Muscle layer of colon (tissue), 2 donors: ENCODE results near the gene PNPT1.
"Not testable (repeated sequence)": the region's sequence is repeated elsewhere in the genome, so short reads cannot be mapped to it uniquely, and the experiment has no call there.

ENCODE experiments used
- H3K27ac ChIP-seq: one replicate; pipeline ENCODE4 v1.7.0; 2013; ENCODE audit warnings: low read depth, mild to moderate bottlenecking, low read length, moderate library complexity
- H3K27me3 ChIP-seq, 2 donors: one replicate each; pipeline ENCODE4 v1.7.0; 2013; ENCODE audit warnings: low read length in 2 of 2, mild to moderate bottlenecking in 2 of 2; ENCODE audit not compliant: insufficient read depth in 2 of 2, control insufficient read depth in 1 of 2
- H3K36me3 ChIP-seq: one replicate; pipeline ENCODE4 v1.7.0; 2013; ENCODE audit warnings: mild to moderate bottlenecking, low read length; ENCODE audit not compliant: insufficient read depth
- H3K4me1 ChIP-seq: one replicate; pipeline ENCODE4 v1.7.0; 2013; ENCODE audit warnings: mild to moderate bottlenecking, low read length; ENCODE audit not compliant: insufficient read depth
- H3K4me3 ChIP-seq, 2 donors: one replicate each; pipeline ENCODE4 v1.7.0; 2013; ENCODE audit warnings: low read length in 2 of 2, low read depth in 1 of 2, mild to moderate bottlenecking in 1 of 2, moderate library complexity in 1 of 2
- H3K9ac ChIP-seq: one replicate; pipeline ENCODE4 v1.7.0; 2013; ENCODE audit warnings: low read length
- H3K9me3 ChIP-seq: one replicate; pipeline ENCODE4 v1.7.0; 2013; ENCODE audit warnings: mild to moderate bottlenecking, low read length
- donor health status: abdominal sarcoma.
- donor health status: Adenocarcinoma of cecum.

The PNPT1 gene

DNA sequence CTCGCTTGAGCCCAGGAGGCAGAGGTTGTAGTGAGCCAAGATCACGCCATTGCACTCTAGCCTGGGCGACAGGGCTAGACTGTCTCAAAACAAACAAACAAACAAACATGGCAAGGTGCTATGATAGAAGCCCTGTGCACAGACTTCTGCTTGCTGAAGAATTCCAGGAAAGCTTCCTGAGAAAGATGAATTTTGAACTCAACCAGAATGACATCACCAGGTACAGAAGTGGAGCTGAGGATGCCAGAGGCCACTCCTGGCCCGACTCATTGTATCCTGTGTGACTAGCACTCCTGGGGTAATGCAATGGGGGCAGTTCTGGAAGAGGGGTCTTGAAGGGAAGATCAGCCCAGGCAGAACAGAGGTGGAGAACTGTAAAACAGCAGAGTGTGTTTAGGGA lies 22.0 kb upstream of the PNPT1 start:
- Histone ChIP-seq H3K27ac (no peak overlapping the region), H3K9ac (no peak overlapping the region), H3K9me3 (no peaks in the 10 kb centered on the region), H3K4me1 (no peaks in the 10 kb centered on the region), H3K4me3 (no peak overlapping the region), H3K27me3 (no peaks in the 10 kb centered on the region), H3K36me3 (no peaks in the 10 kb centered on the region)

DNA sequence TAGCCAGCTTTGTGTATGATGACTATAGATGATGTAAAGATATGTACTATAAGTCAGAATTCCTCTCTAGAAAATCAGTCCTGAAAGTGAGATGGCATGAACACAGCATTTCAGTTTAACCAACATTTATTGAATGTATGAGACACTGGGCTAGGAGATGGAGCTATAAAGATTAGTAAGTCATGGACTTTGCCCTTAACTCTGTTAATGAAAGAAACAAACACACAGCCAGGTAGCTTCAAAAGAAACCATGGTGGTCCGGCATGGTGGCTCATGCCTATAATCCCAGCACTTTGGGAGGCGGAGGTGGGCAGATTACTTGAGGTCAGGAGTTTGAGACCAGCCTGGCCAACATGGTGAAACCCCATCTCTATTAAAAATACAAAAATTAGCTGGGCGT lies 21.5 kb upstream of the PNPT1 start:
- not testable (repeated sequence) for H3K4me1 ChIP-seq, H3K36me3 ChIP-seq, H3K9ac ChIP-seq, H3K9me3 ChIP-seq, H3K27ac ChIP-seq, H3K4me3 ChIP-seq, H3K27me3 ChIP-seq

DNA sequence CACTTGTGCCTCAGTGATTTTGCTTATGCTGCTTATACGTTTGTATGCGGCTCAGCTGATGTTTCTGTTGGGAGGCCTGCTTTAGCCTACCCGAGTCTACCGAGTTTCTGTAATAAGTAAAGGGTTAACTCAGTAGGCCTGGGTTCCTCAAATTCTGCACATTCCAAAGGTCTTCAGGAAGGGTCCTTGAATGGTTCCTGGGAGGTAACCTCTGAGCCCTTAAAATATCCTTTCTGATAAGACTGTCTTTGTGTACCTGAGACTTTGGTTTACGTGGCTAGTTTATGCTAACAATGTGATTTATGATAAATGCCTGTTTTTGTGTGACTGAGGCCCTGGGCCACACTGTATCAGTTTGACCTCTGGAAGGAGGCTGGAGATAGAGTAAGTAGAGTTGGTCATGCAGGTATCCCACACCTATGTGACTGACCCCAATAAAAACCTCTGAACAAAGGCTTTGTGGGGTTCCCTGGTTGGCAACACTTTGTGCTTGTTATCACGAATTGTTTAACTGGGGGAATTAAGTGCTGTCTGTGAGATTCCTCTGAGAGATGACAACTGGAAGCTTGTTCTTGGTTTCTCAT lies 18.9 kb upstream of the PNPT1 start:
- H3K36me3 ChIP-seq, result no peaks in the 10 kb centered on the region
- no peaks in the 10 kb centered on the region for H3K27me3 ChIP-seq
- H3K9ac ChIP-seq, result no peak overlapping the region
- no peak overlapping the region for H3K27ac ChIP-seq
- no peaks in the 10 kb centered on the region for H3K4me1 ChIP-seq
- no peaks in the 10 kb centered on the region for H3K9me3 ChIP-seq
- H3K4me3 ChIP-seq, result no peak overlapping the region

DNA sequence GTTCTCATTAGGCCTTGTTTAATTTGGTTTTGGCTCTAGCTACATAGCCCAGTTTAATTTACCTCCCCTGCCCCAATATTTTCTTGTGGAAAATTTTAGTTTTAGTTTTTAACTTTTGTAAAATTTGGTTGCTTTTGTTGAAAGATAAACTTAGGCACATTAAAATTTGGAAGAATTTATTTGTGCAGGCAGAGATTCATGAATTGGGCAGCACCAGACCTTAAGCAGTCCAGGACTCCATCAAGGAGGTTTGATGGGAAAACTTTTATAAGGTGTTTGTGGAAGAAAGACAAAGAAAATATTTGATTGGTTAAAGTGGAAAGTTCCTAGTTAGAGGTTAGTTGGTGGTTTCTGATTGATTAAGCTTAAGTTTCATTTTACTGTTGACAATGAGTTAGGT lies 16.4 kb upstream of the PNPT1 start:
- H3K36me3 ChIP-seq, result no peaks in the 10 kb centered on the region
- no peaks in the 10 kb centered on the region for H3K4me1 ChIP-seq
- H3K27me3 ChIP-seq, result no peaks in the 10 kb centered on the region
- H3K9ac ChIP-seq, result no peak overlapping the region
- H3K27ac ChIP-seq, result no peak overlapping the region
- no peaks in the 10 kb centered on the region for H3K9me3 ChIP-seq
- no peak overlapping the region for H3K4me3 ChIP-seq

DNA sequence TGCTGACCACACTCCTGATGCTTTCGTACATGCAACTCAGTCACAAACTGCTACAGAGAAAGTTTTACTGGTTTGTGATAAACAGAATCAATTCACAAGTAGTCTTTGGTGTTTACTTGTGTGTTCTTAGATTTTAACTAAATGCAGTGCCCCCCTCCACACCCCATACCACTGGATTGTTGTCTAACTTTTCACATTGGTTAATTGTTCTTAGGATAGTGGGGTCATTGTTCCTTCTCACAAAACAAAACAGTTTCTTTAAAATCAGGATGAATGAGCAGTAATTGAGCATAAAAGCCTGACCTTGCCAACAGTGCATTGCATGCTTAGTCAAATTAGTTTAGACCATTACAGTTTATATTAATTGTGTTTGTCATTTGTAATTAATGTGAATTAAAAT lies 14.1 kb upstream of the PNPT1 start:
- H3K36me3 ChIP-seq, result no peaks in the 10 kb centered on the region
- no peaks in the 10 kb centered on the region for H3K4me1 ChIP-seq
- no peak overlapping the region for H3K4me3 ChIP-seq
- no peak overlapping the region for H3K27ac ChIP-seq
- H3K27me3 ChIP-seq, result no peaks in the 10 kb centered on the region
- H3K9ac ChIP-seq, result no peak overlapping the region
- H3K9me3 ChIP-seq, result no peaks in the 10 kb centered on the region

DNA sequence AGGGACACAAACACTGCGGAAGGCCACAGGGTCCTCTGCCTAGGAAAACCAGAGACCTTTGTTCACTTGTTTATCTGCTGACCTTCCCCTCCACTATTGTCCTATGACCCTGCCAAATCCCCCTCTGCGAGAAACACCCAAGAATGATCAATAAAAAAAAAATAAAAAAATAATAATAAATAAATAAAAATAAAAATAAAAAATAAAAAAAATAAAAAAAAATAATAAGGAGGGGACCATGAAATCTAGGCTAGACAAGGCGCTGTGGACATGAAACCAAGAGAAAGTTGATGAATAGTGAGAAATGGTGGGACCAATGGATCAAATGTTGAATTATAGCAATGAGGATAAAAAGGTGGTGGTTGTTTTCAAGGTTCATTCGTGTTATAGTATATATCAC lies 12.6 kb upstream of the PNPT1 start:
- not testable (repeated sequence) for H3K4me3 ChIP-seq, H3K27ac ChIP-seq, H3K9ac ChIP-seq, H3K9me3 ChIP-seq, H3K27me3 ChIP-seq, H3K36me3 ChIP-seq, H3K4me1 ChIP-seq

DNA sequence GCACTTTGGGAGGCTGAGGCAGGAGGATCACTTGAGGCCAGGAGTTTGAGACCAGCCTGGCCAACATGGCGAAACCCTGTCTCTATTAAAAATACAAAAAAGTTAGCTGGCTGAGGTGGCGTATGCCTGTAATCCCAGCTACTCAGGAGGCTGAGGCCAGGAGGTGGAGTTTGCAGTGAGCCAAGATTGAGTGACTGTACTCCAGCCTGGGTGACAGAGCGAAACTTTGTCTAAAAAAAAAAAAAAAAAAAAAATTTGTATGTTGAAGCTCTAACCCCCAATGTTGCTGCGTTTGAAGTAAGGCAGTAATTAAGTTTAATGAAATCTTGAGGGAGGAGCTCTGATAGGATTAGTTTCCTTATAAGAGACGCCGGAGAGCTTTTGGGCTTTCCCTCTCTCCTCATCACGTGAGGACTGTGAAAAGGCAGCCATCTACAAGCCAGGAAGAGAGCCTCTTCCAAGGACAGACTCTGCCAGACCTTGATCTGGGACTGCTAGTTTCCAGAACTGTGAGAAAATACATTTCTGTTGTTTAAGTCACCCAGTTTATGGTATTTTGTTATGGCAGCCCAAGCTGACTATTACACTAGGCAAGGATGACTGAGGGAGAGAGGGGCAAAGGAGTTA lies 11.5 kb upstream of the PNPT1 start:
- no peaks in the 10 kb centered on the region for H3K9me3 ChIP-seq
- H3K9ac ChIP-seq, result no peak overlapping the region
- no peaks in the 10 kb centered on the region for H3K4me1 ChIP-seq
- H3K4me3 ChIP-seq, result no peak overlapping the region
- H3K27ac ChIP-seq, result no peak overlapping the region
- H3K27me3 ChIP-seq, result no peaks in the 10 kb centered on the region
- no peaks in the 10 kb centered on the region for H3K36me3 ChIP-seq

DNA sequence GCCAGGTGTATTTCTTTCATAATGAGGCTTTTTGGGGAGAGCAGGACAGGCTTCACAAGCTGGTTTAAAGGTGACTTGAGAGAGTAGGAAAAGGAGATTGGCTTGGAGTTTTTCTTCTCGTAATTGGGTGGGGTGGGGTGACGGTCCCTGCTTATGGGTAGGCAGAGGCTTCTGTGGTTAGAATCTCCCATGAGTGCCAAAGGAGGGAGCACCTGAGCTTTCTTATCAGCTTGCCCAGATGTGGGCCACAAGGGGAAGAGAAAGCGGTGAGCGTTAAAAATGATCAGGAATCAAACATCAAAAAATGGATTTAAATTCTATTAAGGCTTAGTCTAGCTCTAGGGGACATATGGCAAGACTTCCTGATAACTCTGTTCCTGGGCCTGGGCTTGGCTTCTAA lies 9.7 kb upstream of the PNPT1 start:
- no peaks in the 10 kb centered on the region for H3K9me3 ChIP-seq

DNA sequence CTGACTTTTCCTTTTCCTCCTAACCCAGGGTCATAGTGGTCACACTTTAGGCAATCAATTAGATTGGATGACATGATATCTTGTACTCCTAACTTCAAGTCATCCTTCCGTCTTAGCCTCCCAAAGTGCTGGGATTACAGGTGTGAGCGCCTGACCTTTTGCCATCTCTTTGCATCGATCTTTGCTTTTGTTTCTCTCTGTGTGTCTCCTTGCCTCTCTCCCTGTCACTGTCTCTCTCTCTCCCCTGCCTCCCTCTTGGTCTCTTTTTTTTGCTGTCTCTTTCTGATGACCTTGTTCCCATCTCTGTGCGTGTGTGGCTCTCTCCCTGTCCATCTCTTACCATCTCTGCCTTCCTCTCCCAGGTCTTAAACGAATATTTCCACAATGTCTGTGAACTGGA lies 904 bp downstream of the PNPT1 start:
- H3K4me1 ChIP-seq, result peaks cover 12% of the 10 kb centered on the region
- H3K9ac ChIP-seq, H3K27ac ChIP-seq, H3K36me3 ChIP-seq, H3K27me3 ChIP-seq, H3K9me3 ChIP-seq: not testable (repeated sequence)
- H3K4me3 ChIP-seq, result peak overlapping the region in 1 of 2 donors; percentile 78

More for the DNA sequence above, 9.7 kb upstream of the PNPT1 start:
- H3K27me3 ChIP-seq, result no peaks in the 10 kb centered on the region
- no peak overlapping the region for H3K4me3 ChIP-seq
- no peak overlapping the region for H3K27ac ChIP-seq
- no peaks in the 10 kb centered on the region for H3K4me1 ChIP-seq
- no peaks in the 10 kb centered on the region for H3K36me3 ChIP-seq
- H3K9ac ChIP-seq, result no peak overlapping the region

DNA sequence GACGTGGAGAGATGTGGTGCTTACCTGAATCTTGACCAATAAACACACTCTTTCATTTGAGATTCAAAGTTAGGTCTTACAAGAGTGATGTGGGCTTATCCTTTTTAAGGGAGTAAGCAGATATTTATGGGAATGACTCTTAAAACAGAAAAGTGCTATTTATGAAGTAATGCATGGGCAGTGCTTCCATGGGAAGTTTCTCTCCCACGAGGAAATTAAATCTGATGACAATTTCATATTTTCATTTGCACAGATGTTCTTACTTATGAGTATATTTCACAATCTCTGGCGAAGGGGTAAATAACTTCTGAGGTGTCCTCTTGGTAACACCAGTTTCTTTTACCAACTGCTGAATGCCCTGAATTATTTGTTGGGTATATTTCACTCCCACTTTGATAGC lies 21.0 kb downstream of the PNPT1 start:
- no peaks in the 10 kb centered on the region for H3K9me3 ChIP-seq
- no peak overlapping the region for H3K9ac ChIP-seq
- no peaks in the 10 kb centered on the region for H3K4me1 ChIP-seq
- no peaks in the 10 kb centered on the region for H3K27me3 ChIP-seq
- no peak overlapping the region for H3K4me3 ChIP-seq
- peaks cover 9% of the 10 kb centered on the region for H3K36me3 ChIP-seq
- no peak overlapping the region for H3K27ac ChIP-seq

DNA sequence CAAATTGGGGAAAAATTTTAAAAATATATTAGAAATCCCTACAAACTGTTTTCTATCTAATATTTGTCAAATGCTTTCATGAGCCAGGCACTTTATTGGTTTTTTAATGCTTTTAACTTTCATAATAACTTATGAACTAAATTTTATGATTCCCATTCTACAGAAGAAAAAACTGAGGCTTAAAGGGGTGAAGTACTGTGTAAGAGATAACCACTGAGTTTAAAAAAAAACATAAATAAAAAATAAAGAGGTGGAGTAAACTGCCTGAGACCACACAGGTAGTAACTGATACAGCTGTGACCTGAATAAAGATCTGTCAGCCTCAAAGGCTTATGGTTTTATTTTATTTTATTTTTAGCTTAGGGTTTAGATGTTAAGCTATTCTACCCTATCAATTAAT lies 24.7 kb downstream of the PNPT1 start:
- no peak overlapping the region for H3K4me3 ChIP-seq
- H3K27me3 ChIP-seq, result no peaks in the 10 kb centered on the region
- no peaks in the 10 kb centered on the region for H3K4me1 ChIP-seq
- no peak overlapping the region for H3K27ac ChIP-seq
- no peaks in the 10 kb centered on the region for H3K9me3 ChIP-seq
- no peak overlapping the region for H3K9ac ChIP-seq
- H3K36me3 ChIP-seq, result peaks cover 9% of the 10 kb centered on the region

DNA sequence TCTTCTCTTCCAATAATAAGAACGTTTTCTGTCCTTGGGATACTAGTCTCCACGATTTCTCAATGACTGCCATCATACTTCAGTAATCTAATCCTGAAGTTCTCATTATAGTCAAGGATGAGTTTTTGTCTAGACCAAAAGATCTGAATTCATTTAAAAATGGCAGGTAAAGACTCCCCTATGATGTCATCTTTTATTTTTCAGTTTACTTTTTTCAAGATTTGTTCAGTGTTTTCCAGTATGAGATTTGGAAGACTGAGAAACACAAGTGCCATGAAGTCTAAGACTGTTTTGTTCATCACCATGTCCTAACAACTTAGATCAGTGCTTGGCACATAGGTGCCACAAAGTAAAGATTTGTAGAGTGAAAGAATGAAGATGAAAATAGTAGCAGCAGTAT lies 40.4 kb downstream of the PNPT1 start:
- Histone ChIP-seq H3K36me3 (peaks cover 21% of the 10 kb centered on the region), H3K4me3 (no peak overlapping the region), H3K4me1 (no peaks in the 10 kb centered on the region), H3K27ac (no peak overlapping the region), H3K27me3 (no peaks in the 10 kb centered on the region), H3K9me3 (no peaks in the 10 kb centered on the region), H3K9ac (no peak overlapping the region)
